ENCODE results near the gene MMRN2. TPM values are rescaled to one million over a fixed set of nuclear protein-coding genes. Genes with fewer than 3 reads are reported as not detected.

The MMRN2 gene
- polyA plus RNA-seq, 2 of the 4 experiments (the other 2 are of a cell fraction): 0.35 to 1.1 TPM

DNA sequence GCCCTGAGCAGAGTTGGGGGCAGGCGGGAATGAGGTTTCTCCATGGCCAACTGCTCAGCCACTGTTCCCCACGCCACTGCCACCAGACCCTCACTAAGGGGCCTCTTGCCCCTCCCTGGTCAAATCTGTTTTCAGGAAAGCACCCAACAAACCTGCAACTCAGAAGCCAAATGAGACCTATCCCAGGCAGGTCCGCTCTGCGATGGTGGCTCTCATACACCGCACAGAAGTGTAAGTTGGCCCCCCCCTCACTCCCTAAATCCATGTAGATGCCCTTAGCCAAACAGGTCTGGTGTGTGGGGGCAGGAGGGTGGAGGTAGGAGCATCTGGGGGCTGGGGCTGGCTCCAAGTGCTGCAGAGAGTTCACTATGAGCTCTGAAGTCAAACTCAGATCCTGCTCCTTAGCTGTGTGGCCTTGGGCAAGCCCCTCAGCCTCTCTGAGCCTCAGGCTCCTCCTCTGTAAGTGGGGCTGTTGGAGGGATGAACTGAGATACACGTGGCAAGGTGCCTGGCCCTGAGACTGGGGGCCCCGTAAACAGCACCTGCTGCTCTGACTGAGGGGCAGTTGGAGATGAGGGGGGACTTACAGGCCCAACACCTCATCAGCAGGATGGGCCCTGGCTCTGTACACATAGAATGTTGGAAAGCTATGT is 1.1 kb downstream of the MMRN2 start:
- H3K4me3 ChIP-seq: no peak overlapping the region
- TF ChIP-seq HOXA7 (CRISPR knock-in tag; IDR thresholded peaks at IDR 0.05) (no peak), ZFP36 (IDR thresholded peaks at IDR 0.05; ENCODE audit: borderline replicate concordance, partially characterized antibody) (peak; percentile 17)
- ChIA-PET POLR2A (interaction anchor here (1.8 kb wide), 1 partner anchor 15 kb away, joined by 5 read pairs; no protein-coding TSS in a partner anchor), CTCF (interaction anchor here (0.9 to 5.6 kb wide), 5 partner anchors 9 to 20 kb away, joined by 3 to 42 read pairs (median 14); partner anchors contain the start of gene ADIRF)
- DNase-seq (ENCODE audit: low read depth in 1 of 2, low spot score in 1 of 2): no peak
- ATAC-seq: no peak
- H3K27ac ChIP-seq: peak overlapping the region in 1 of 2 experiments; percentile 89; a peak in 1 of 6 replicates
- FAIRE-seq: no peak
- no peak overlapping the region for H3K4me2 ChIP-seq
- H3K4me1 ChIP-seq: peaks cover 52% of the 10 kb centered on the region
- no peaks in the 10 kb centered on the region for H3K9me3 ChIP-seq
- 84% methylated on average over 6 of the region's 7 CpGs for WGBS (ENCODE audit: missing lambda C conversion rate)

DNA sequence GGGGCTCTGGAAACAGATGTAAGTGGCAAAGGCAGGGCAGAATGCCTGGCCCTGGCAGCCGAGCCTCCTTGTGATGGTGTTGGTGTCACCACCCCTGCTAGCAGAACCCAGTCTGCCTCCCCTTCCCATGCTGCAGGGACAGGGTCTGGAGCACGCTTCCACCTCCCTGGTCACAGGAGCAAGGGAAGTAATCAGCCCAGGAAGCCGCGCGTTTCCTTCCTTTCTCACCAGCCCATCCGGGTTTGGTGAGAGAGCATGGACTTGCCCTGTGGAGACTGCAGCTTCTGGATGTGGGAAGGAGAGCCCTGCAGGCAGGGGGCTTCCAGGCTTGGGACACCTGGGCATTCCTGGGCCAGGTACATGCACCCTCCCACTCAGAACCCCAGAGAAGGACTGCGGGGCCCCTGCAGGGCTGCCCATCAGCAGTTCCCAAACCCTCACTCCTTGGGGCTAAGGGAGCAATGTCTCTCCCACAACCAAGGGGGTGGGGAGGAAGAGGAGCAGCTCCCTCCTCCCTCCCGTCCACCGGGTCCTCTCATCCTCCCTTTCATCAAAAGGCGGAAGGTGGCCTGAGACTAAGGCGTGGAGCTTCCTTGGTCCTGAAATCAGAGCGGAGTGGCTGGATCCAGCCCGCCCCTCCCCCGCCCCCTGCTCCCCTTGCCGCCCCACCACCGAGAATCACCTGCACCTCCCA is 1.8 kb downstream of the MMRN2 start:
- FAIRE-seq: no peak
- ATAC-seq: no peak
- Histone ChIP-seq H3K4me3 (no peak overlapping the region), H3K9me3 (no peaks in the 10 kb centered on the region), H3K27ac (peak overlapping the region in 1 of 2 experiments; percentile 48; a peak in 1 of 6 replicates), H3K4me1 (peaks cover 46% of the 10 kb centered on the region), H3K4me2 (no peak overlapping the region)
- TF ChIP-seq BHLHE40 (IDR thresholded peaks at IDR 0.05; ENCODE audit: low read depth, low read length): no peak
- no peak for TF ChIP-seq EP300 (IDR thresholded peaks at IDR 0.05)
- ChIA-PET CTCF (interaction anchor here (1.2 to 5.6 kb wide), 5 partner anchors 10 to 17 kb away, joined by 4 to 42 read pairs (median 14); partner anchors contain the start of gene ADIRF), POLR2A (interaction anchor here (1.8 kb wide), 1 partner anchor 15 kb away, joined by 5 read pairs; no protein-coding TSS in a partner anchor)
- WGBS (ENCODE audit: missing lambda C conversion rate): 82% methylated on average over 13 of the region's 16 CpGs
- no peak for DNase-seq (ENCODE audit: low read depth in 1 of 2, low spot score in 1 of 2)

- ATAC-seq (no peak), DNase-seq (ENCODE audit: low read depth in 1 of 2, low spot score in 1 of 2) (no peak), FAIRE-seq (no peak)
- TF ChIP-seq HDAC2 (IDR thresholded peaks at IDR 0.05): no peak
- TF ChIP-seq NPAS2 (CRISPR knock-in tag; IDR thresholded peaks at IDR 0.05; ENCODE audit: borderline replicate concordance): no peak
- TF ChIP-seq, protein P1, sequence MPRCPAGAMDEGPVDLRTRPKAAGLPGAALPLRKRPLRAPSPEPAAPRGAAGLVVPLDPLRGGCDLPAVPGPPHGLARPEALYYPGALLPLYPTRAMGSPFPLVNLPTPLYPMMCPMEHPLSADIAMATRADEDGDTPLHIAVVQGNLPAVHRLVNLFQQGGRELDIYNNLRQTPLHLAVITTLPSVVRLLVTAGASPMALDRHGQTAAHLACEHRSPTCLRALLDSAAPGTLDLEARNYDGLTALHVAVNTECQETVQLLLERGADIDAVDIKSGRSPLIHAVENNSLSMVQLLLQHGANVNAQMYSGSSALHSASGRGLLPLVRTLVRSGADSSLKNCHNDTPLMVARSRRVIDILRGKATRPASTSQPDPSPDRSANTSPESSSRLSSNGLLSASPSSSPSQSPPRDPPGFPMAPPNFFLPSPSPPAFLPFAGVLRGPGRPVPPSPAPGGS (IDR thresholded peaks at IDR 0.05): no peak
- TF ChIP-seq, protein P2, sequence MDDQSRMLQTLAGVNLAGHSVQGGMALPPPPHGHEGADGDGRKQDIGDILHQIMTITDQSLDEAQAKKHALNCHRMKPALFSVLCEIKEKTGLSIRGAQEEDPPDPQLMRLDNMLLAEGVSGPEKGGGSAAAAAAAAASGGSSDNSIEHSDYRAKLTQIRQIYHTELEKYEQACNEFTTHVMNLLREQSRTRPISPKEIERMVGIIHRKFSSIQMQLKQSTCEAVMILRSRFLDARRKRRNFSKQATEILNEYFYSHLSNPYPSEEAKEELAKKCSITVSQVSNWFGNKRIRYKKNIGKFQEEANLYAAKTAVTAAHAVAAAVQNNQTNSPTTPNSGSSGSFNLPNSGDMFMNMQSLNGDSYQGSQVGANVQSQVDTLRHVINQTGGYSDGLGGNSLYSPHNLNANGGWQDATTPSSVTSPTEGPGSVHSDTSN (IDR thresholded peaks at IDR 0.05): no peak
- no peak for TF ChIP-seq SREBF2 (IDR thresholded peaks at IDR 0.05)
- no peak overlapping the region for H3K4me3 ChIP-seq
- 93% methylated on average over 5 of the region's 13 CpGs for WGBS (ENCODE audit: missing lambda C conversion rate)
- ChIA-PET POLR2A (interaction anchor here (0.9 kb wide), 1 partner anchor 16 kb away, joined by 3 read pairs; no protein-coding TSS in a partner anchor), CTCF (interaction anchor here (1.1 to 4.9 kb wide), 6 partner anchors 9 to 21 kb away, joined by 3 to 42 read pairs (median 8); no protein-coding TSS in a partner anchor)
- 0 out of 3 replicates have a peak overlapping the region, but pooled peaks have one; percentile 7 for H3K4me2 ChIP-seq
- H3K4me1 ChIP-seq: peaks cover 39% of the 10 kb centered on the region
- peak overlapping the region in 1 of 2 experiments; percentile 48; a peak in 3 of 6 replicates for H3K27ac ChIP-seq
- no peaks in the 10 kb centered on the region for H3K9me3 ChIP-seq
Measured at GRCh38 chr10:86954681-86955500, 2.5 kb downstream of the MMRN2 start.

GRCh38 chr10:86953747-86954680 is 3.4 kb downstream of the MMRN2 start:
- CTCF ChIA-PET: interaction anchor here (0.8 to 4.9 kb wide), 6 partner anchors 8 to 20 kb away, joined by 3 to 42 read pairs (median 8); no protein-coding TSS in a partner anchor
- no peak for FAIRE-seq
- no peak for TF ChIP-seq GATA3 (IDR thresholded peaks at IDR 0.05; ENCODE audit: borderline replicate concordance)
- TF ChIP-seq JUN (IDR thresholded peaks at IDR 0.05): no peak
- TF ChIP-seq HMGXB4 (CRISPR knock-in tag; IDR thresholded peaks at IDR 0.05; ENCODE audit: borderline replicate concordance): no peak
- TF ChIP-seq HEYL (CRISPR knock-in tag; IDR thresholded peaks at IDR 0.05): no peak
- TF ChIP-seq ESRRA (IDR thresholded peaks at IDR 0.05; ENCODE audit: borderline replicate concordance, low read length): no peak
- no peak for TF ChIP-seq RAD21 (conservative IDR thresholded peaks at IDR 0.05 in 1 of 2, IDR thresholded peaks at IDR 0.05 in 1 of 2)
- no peak for TF ChIP-seq CHD4 (IDR thresholded peaks at IDR 0.05; ENCODE audit: borderline replicate concordance)

More at GRCh38 chr10:86953747-86954680, 3.4 kb downstream of the MMRN2 start:
- no peak for DNase-seq (ENCODE audit: low read depth in 1 of 2, low spot score in 1 of 2)
- Histone ChIP-seq H3K27ac (peak overlapping the region in 1 of 2 experiments; percentile 48; a peak in 3 of 6 replicates), H3K4me2 (0 out of 3 replicates have a peak overlapping the region, but pooled peaks have one; percentile 7), H3K9me3 (no peaks in the 10 kb centered on the region), H3K4me1 (peaks cover 30% of the 10 kb centered on the region), H3K4me3 (no peak overlapping the region)
- WGBS (ENCODE audit: missing lambda C conversion rate): 71% methylated on average over 12 of the region's 15 CpGs
- POLR2A ChIA-PET: interaction anchor here (0.9 kb wide), 1 partner anchor 17 kb away, joined by 3 read pairs; no protein-coding TSS in a partner anchor
- peak; percentile 9 to 39; a peak in 4 of 6 replicates for ATAC-seq
